ENCODE data around the gene ANKRD33.

DNA sequence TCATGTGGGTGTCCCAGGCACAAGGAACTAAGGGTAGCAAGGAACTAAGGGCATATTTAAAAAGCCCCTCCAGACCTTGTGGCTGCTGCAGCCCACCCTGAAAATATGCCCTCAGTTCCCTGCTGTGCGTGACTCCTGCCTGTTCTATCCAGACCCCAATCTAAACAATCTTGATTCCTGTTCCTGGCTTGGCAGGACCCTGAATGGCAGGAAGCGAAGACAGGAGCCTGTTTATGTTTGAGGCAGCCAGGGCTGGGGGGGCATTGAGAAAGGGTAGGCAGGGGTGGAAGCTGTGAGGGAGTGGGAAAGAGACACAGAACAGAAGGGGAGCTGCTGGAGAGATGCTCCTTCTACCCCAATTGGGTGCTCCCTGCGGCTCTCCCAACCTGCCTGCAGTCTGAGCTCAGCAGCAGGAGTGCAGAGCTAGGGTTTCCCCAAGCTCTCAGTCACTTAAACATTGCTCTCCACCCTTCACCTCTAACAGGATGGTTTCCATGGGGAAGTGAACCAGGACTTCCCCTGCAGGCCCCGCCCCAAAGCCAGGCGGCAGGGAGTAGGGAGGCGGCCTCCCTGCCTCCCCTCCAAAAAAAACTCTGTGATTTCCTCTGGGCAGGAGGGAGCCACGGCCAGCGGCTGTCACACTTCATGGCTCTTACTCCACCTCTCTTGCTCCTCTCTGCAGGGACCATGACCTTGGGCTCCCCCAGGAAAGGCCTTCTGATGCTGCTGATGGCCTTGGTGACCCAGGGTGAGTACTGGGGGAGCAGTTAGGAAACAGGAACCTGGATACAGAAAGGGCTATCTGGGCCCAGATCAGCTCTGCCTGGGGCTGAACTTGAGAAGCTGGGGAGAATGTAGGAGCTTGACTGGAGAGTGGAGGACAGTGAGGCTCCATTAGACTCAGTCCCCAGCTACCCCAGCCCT is 24.1 kb downstream of the ANKRD33 start:
- TF ChIP-seq, protein P1, sequence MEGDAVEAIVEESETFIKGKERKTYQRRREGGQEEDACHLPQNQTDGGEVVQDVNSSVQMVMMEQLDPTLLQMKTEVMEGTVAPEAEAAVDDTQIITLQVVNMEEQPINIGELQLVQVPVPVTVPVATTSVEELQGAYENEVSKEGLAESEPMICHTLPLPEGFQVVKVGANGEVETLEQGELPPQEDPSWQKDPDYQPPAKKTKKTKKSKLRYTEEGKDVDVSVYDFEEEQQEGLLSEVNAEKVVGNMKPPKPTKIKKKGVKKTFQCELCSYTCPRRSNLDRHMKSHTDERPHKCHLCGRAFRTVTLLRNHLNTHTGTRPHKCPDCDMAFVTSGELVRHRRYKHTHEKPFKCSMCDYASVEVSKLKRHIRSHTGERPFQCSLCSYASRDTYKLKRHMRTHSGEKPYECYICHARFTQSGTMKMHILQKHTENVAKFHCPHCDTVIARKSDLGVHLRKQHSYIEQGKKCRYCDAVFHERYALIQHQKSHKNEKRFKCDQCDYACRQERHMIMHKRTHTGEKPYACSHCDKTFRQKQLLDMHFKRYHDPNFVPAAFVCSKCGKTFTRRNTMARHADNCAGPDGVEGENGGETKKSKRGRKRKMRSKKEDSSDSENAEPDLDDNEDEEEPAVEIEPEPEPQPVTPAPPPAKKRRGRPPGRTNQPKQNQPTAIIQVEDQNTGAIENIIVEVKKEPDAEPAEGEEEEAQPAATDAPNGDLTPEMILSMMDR (IDR thresholded peaks at IDR 0.05): no peak
- no peak for TF ChIP-seq POLR2A (IDR thresholded peaks at IDR 0.05)

Measured in esophagus squamous epithelium (tissue), 4 donors.